Liver (tissue), 3 donors: ENCODE results near the gene RALGPS2.

Source experiments
- CTCF ChIP-seq: fragments of 150-350 bp; IDR thresholded peaks from 2 replicates; pipeline ENCODE4 v1.5.1; 2017; ENCODE audit warnings: improper control_type of control experiment, low read depth, low read length; ENCODE audit not compliant: missing input control
- FOXA1 ChIP-seq: IDR thresholded peaks from 2 replicates; pipeline ENCODE4 v1.6.1; 2016; ENCODE audit warnings: antibody characterized with exemption
- HNF4G ChIP-seq: IDR thresholded peaks from 2 replicates; pipeline ENCODE4 v1.6.1; 2016; ENCODE audit warnings: antibody characterized with exemption
- RAD21 ChIP-seq, 2 donors: IDR thresholded peaks; 2 replicates each; pipeline ENCODE4 v1.6.1; 2016; ENCODE audit warnings: antibody characterized with exemption in 2 of 2, mild to moderate bottlenecking in 2 of 2
- RXRA ChIP-seq, 2 donors: IDR thresholded peaks; 2 replicates each; pipeline ENCODE4 v1.6.1; 2017 to 2018; ENCODE audit warnings: antibody characterized with exemption in 2 of 2, mild to moderate bottlenecking in 1 of 2
- YY1 ChIP-seq: IDR thresholded peaks from 2 replicates; pipeline ENCODE4 v1.6.1; 2016; ENCODE audit warnings: antibody characterized with exemption, mild to moderate bottlenecking
- donor health status: healthy.
- donor health status: healthy.

- TF ChIP-seq CTCF (no peak), FOXA1 (no peak), RAD21 (IDR thresholded peaks at IDR 0.05) (no peak), HNF4G (no peak), RXRA (IDR thresholded peaks at IDR 0.05) (no peak), YY1 (no peak)
Measured at GRCh38 chr1:178948676-178949075, 223.6 kb downstream of the RALGPS2 start.
